ENCODE data around the gene RHEB. TPM values are rescaled to one million over a fixed set of nuclear protein-coding genes. Genes with fewer than 3 reads are reported as not detected.

Gene RHEB
- polyA plus RNA-seq, 1 of the 3 experiments (the other 2 are of a cell fraction), result 87.3 TPM

DNA sequence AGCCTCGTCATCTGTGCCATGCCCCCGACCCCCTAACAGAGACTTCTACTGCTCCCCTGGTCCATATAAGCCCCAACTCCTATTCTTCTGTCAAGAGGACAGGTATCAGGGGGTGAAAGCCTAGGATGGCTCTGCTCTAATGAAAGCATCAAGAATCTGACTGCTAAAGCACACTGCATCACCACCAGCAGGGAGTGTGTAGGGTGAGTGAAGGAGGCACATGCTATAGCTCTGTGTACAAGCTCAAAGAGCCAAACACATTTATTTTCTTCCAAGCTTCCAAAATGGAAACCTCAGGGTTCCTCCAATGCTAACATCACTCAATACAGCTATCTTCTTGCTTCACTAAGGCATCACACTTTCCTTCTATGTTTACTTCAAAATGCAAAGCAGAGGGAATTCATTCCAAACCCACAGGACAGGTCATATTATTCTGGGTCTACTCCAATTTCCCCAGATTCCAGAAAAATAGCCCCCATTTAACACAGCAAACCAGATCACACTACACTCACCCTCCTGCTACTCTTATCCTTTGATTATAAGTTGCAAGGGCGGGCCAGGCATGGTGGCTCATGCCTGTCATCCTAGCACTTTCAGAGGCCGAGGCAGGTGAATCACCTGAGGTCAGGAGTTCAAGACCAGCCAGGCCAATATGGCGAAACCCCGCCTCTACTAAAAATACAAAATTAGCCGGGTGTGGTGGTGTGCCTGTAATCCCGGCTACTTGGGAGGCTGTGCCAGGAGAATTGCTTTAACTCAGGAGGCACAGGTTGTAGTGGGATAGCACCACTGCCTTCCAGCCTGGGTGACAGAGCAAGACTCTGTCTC is 36.6 kb downstream of the RHEB start:
- ChIA-PET POLR2A (no interaction called here), CTCF (interaction anchor here (1.0 to 1.7 kb wide), 3 partner anchors 12 to 299 kb away, joined by 3 to 4 read pairs (median 3); no protein-coding TSS in a partner anchor)
- WGBS (ENCODE audit: low lambda C conversion rate), result 95% methylated on average over 8 of the region's 8 CpGs
- Histone ChIP-seq H3K9me2 (no peaks in the 10 kb centered on the region), H3K27me3 (ENCODE audit: insufficient read depth) (no peaks in the 10 kb centered on the region), H2AFZ (ENCODE audit: low read depth) (no peak overlapping the region), H3K9me3 (no peaks in the 10 kb centered on the region), H3K4me3 (ENCODE audit: low read depth in 2 of 2, low read length in 1 of 2) (no peak overlapping the region), H3K4me1 (ENCODE audit: control insufficient read depth in 1 of 2, insufficient read depth in 2 of 2, low read depth in 1 of 2, low read length in 1 of 2) (peaks cover 3 to 7% of the 10 kb centered on the region in 2 experiments; a peak in 2 of 4 replicates), H4K20me1 (ENCODE audit: insufficient read depth) (peaks cover 24% of the 10 kb centered on the region; the same call in 1 of the 2 replicates), H3K79me2 (ENCODE audit: insufficient read depth) (peaks cover 94% of the 10 kb centered on the region), H3K9ac (no peak overlapping the region), H3K27ac (ENCODE audit: low read depth in 2 of 2, low read length in 1 of 2) (no peak overlapping the region), H3K4me2 (no peak overlapping the region), H3K36me3 (replicated peaks in 1 of 2; ENCODE audit: control insufficient read depth in 1 of 2, insufficient read depth in 2 of 2, low read length in 1 of 2) (peaks cover 57 to 75% of the 10 kb centered on the region in 2 experiments), H3F3A (replicated peaks; ENCODE audit: insufficient read depth) (peaks cover 40% of the 10 kb centered on the region)
- no peak for DNase-seq
- no peak for TF ChIP-seq GABPA (IDR thresholded peaks at IDR 0.05; ENCODE audit: low read depth)
- TF ChIP-seq, protein P1, sequence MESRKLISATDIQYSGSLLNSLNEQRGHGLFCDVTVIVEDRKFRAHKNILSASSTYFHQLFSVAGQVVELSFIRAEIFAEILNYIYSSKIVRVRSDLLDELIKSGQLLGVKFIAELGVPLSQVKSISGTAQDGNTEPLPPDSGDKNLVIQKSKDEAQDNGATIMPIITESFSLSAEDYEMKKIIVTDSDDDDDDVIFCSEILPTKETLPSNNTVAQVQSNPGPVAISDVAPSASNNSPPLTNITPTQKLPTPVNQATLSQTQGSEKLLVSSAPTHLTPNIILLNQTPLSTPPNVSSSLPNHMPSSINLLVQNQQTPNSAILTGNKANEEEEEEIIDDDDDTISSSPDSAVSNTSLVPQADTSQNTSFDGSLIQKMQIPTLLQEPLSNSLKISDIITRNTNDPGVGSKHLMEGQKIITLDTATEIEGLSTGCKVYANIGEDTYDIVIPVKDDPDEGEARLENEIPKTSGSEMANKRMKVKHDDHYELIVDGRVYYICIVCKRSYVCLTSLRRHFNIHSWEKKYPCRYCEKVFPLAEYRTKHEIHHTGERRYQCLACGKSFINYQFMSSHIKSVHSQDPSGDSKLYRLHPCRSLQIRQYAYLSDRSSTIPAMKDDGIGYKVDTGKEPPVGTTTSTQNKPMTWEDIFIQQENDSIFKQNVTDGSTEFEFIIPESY (IDR thresholded peaks at IDR 0.05; ENCODE audit: borderline replicate concordance, low read depth), result no peak
- TF ChIP-seq EZH2phosphoT487 (IDR thresholded peaks at IDR 0.05; ENCODE audit: borderline replicate concordance, low read depth), result no peak
- no peak for TF ChIP-seq REST (IDR thresholded peaks at IDR 0.05; ENCODE audit: low read depth, low read length)
- no peak for TF ChIP-seq CTCF (IDR thresholded peaks at IDR 0.05)
- TF ChIP-seq MXI1 (IDR thresholded peaks at IDR 0.05; ENCODE audit: low read depth, low read length), result no peak
- TF ChIP-seq FOSL2 (IDR thresholded peaks at IDR 0.05; ENCODE audit: borderline replicate concordance, low read depth), result no peak
- TF ChIP-seq SIN3A (IDR thresholded peaks at IDR 0.05; ENCODE audit: borderline replicate concordance, low read depth, low read length), result no peak
- TF ChIP-seq TAF1 (IDR thresholded peaks at IDR 0.05; ENCODE audit: borderline replicate concordance, low read depth, low read length), result no peak
- no peak for TF ChIP-seq USF1 (IDR thresholded peaks at IDR 0.05; ENCODE audit: borderline replicate concordance, low read depth)
- TF ChIP-seq, protein P2, sequence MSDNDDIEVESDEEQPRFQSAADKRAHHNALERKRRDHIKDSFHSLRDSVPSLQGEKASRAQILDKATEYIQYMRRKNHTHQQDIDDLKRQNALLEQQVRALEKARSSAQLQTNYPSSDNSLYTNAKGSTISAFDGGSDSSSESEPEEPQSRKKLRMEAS (IDR thresholded peaks at IDR 0.05; ENCODE audit: low read depth), result no peak
- no peak for TF ChIP-seq RXRA (IDR thresholded peaks at IDR 0.05; ENCODE audit: borderline replicate concordance, low read depth)
- no peak for TF ChIP-seq FOXJ3 (CRISPR knock-in tag; IDR thresholded peaks at IDR 0.05)
- no peak for TF ChIP-seq CHD2 (IDR thresholded peaks at IDR 0.05; ENCODE audit: low read length, partially characterized antibody)
- no peak for TF ChIP-seq SMC3 (IDR thresholded peaks at IDR 0.05; ENCODE audit: low read depth, low read length)
